HepG2 (cell line): Measurements from ENCODE around the gene HECTD4. TPM values are rescaled to one million over a fixed set of nuclear protein-coding genes. Genes with fewer than 3 reads are reported as not detected.

Source experiments
- HDAC6 ChIP-seq: fragments of 200-600 bp; sonication (generic); IDR thresholded peaks from 2 replicates; pipeline ENCODE4 v1.7.0; 2017; ENCODE audit warnings: mild to moderate bottlenecking, antibody characterized with exemption, low read length, low read depth
- HMGXB3 ChIP-seq: sonication (generic); formaldehyde crosslinking; IDR thresholded peaks from 2 replicates; pipeline ENCODE4 v1.4.0; 2020; ENCODE audit warnings: missing genetic modification reagents, borderline replicate concordance
- HOXA7 ChIP-seq: sonication (generic); formaldehyde crosslinking; IDR thresholded peaks from 2 replicates; pipeline ENCODE4 v1.8.1; 2022; ENCODE audit warnings: mild to moderate bottlenecking, missing genetic modification reagents, moderate library complexity
- MIER2 ChIP-seq: IDR thresholded peaks from 2 replicates; pipeline ENCODE4 v1.6.1; 2016; ENCODE audit warnings: missing biosample characterization, missing genetic modification reagents
- MTA1 ChIP-seq: sonication (generic); formaldehyde crosslinking; IDR thresholded peaks from 2 replicates; pipeline ENCODE4 v1.4.0; 2020; ENCODE audit warnings: missing genetic modification reagents, mild to moderate bottlenecking, borderline replicate concordance
- PRDM4 ChIP-seq: sonication (generic); formaldehyde crosslinking; IDR thresholded peaks from 2 replicates; pipeline ENCODE4 v1.9.0; 2021; ENCODE audit warnings: missing genetic modification reagents, borderline replicate concordance
- SMARCE1 ChIP-seq: fragments of 450-650 bp; IDR thresholded peaks from 2 replicates; pipeline ENCODE4 v1.6.1; 2017; ENCODE audit warnings: borderline replicate concordance
- TBX2 ChIP-seq: sonication (generic); formaldehyde crosslinking; IDR thresholded peaks from 2 replicates; pipeline ENCODE4 v1.5.0; 2020; ENCODE audit warnings: missing genetic modification reagents, mild to moderate bottlenecking, borderline replicate concordance
- ZFP41 ChIP-seq: sonication (generic); formaldehyde crosslinking; IDR thresholded peaks from 2 replicates; pipeline ENCODE4 v1.4.0; 2020; ENCODE audit warnings: mild to moderate bottlenecking, missing genetic modification reagents, borderline replicate concordance
- ZFP82 ChIP-seq: sonication (generic); formaldehyde crosslinking; IDR thresholded peaks from 2 replicates; pipeline ENCODE4 v1.5.1; 2020; ENCODE audit warnings: mild to moderate bottlenecking, missing genetic modification reagents, borderline replicate concordance
- ZFYVE20 ChIP-seq: sonication (generic); formaldehyde crosslinking; IDR thresholded peaks from 2 replicates; pipeline ENCODE4 v1.8.0; 2023; ENCODE audit warnings: low read depth, mild to moderate bottlenecking, moderate library complexity, missing genetic modification reagents, borderline replicate concordance
- polyA plus RNA-seq, 8 experiments: library from polyadenylated mRNA; depleted of rRNA in 3 of 8; stranded (reverse) in 7 of 8; unstranded in 1 of 8; fragments of >200 nt; fragmentation: Illumina TruSeq in 4 of 8; extraction: Trizol in 4 of 8; gene quantifications; 2 replicates each; pipeline versions ENCODE4 v1.2.1 to v1.2.3, GENCODE V29; 2011 to 2016; ENCODE audit warnings: low read depth in 4 of 8, missing spikeins in 1 of 8, mixed read lengths in 1 of 8; ENCODE audit not compliant: insufficient read depth in 1 of 8
- total RNA-seq, 5 experiments: library from RNA; depleted of rRNA; stranded (reverse); fragments of >200 nt; fragmentation: Illumina TruSeq; extraction: Trizol; gene quantifications; 2 replicates each; pipeline ENCODE4 v1.2.3, GENCODE V29; 2016; ENCODE audit warnings: low read depth in 1 of 5
- TF ChIP-seq, protein P1 (sequence below): sonication (generic); formaldehyde crosslinking; IDR thresholded peaks from 2 replicates; pipeline ENCODE4 v1.8.0; 2022; ENCODE audit warnings: mild to moderate bottlenecking, missing genetic modification reagents, moderate library complexity

Gene HECTD4
- total and polyA plus RNA-seq, 2 of the 13 experiments (the other 11 are each of a cell fraction or from before 2014, with no cell fraction given), result 9.0 to 11.4 TPM

DNA sequence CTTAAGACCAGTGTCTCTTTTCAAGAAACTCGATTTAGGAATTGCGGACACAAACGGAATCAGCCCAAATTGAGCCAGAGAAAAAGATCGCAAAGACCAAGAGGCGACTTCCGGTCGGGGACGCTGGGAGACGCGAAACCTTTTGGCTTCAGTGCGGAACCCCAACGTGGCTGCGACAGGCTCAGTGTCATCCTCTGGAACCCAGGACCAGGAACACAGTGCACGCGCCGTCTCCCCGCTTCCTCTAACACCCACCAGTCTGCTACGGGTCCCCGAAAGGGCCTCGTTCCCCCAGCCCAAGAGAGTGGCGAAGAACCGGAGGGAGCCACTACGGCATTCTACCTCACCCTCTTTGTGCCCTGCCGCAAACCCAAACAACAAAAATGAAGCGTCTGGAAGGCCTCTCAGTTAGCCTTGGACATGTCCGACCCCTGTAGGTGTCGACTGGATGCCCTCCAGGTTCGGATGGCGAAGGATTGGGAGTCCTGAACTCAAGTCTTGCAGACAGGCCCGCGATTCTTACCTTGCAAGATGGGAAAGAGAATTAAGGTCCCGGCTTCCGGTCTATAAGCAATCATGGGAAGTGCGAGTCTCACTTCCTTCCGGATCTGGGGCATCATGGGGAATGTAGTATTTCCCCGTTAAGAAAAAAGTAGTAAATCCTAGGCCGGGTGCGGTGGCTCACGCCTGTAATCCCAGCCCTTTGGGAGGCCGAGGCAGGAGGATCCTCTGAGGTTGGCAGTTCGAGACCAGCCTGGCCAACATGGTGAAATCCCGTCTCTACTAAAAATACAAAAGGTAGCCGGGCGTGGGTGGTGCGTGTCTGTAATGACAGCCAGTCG lies 27.1 kb upstream of the HECTD4 start, which contains the start of gene RPL6 (continued):
- TF ChIP-seq MTA1 (CRISPR knock-in tag), result no peak; the same call in 1 of the 2 replicates
- 0 out of 2 replicates have a peak, but pooled peaks have one; percentile 57 for TF ChIP-seq ZFP82
- TF ChIP-seq PRDM4, result no peak
- TF ChIP-seq HDAC6, result no peak
- TF ChIP-seq ZFYVE20 (CRISPR knock-in tag), result no peak
- peak; percentile 75; the same call in 1 of the 2 replicates for TF ChIP-seq TBX2 (CRISPR knock-in tag)
- no peak for TF ChIP-seq ZFP41
- TF ChIP-seq HOXA7 (CRISPR knock-in tag), result no peak
- no peak; the same call in none of the 2 replicates for TF ChIP-seq HMGXB3 (CRISPR knock-in tag)
- peak; percentile 48; the same call in 1 of the 2 replicates for TF ChIP-seq MIER2 (CRISPR knock-in tag)
- TF ChIP-seq, protein P1, sequence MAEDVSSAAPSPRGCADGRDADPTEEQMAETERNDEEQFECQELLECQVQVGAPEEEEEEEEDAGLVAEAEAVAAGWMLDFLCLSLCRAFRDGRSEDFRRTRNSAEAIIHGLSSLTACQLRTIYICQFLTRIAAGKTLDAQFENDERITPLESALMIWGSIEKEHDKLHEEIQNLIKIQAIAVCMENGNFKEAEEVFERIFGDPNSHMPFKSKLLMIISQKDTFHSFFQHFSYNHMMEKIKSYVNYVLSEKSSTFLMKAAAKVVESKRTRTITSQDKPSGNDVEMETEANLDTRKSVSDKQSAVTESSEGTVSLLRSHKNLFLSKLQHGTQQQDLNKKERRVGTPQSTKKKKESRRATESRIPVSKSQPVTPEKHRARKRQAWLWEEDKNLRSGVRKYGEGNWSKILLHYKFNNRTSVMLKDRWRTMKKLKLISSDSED (CRISPR knock-in tag), result no peak
- no peak for TF ChIP-seq SMARCE1
